C4-2B (cell line): ENCODE data around the gene CAMK4.
"Not testable (repeated sequence)": the region's sequence is repeated elsewhere in the genome, so short reads cannot be mapped to it uniquely, and the experiment has no call there.

Source experiments
- CTCF ChIP-seq: fragments of 450-650 bp; conservative IDR thresholded peaks from 2 replicates; pipeline ENCODE4 v1.5.1; 2017; ENCODE audit warnings: mild to moderate bottlenecking
- ZFX ChIP-seq: fragments of 450-650 bp; IDR thresholded peaks from 2 replicates; pipeline ENCODE4 v1.6.1; 2017

GRCh38 chr5:111302043-111302442 is 77.9 kb downstream of the CAMK4 start:
- not testable (repeated sequence) for TF ChIP-seq CTCF, ZFX
